Measurements from ENCODE around the gene FOXO6. TPM values are rescaled to one million over a fixed set of nuclear protein-coding genes. Genes with fewer than 3 reads are reported as not detected.
A peak's percentile ranks its signal among the peaks of the same experiment; 100 is the strongest.

FOXO6 gene
- total RNA-seq, 4 donors from 2014 or later: 0.44 to 4.4 (median 1.7) TPM

DNA sequence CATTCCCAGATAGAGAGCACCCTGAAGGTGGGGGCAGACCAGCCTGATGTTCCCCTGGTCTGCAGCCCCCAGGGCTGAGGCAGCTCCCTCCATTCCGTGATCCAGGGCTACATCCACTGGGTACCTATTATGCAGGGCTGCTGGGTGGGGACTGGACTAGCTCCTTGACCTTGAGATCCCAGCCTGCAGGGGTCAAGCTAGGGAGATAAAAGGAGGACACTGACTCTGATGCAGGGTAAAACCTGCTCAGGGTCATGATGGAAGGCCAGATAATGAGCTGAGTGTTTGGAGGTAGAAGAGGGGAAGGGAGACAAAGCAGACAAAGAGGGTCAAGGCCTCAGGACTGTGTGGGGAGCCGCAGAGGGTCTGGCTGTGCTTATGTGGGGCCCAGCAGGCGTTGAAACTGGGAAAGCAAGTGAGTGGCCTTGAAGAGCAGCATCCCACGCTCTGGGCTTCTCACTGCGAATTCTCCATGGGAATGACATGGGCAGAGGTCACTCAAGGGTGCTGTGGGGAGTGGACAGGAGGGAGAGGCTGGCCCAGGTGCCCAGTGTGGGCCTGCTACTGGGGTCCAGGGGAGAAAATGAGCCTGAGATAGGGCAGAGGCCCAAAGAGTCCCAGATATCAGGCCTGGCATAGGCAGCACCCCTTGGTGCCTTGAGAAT, 9.7 kb downstream of the FOXO6 start:
- H3K36me3 ChIP-seq: no peaks in the 10 kb centered on the region
- H3K9me3 ChIP-seq: no peaks in the 10 kb centered on the region
- no peak overlapping the region for H3K27ac ChIP-seq
- H3K27me3 ChIP-seq: peaks cover 0 to 12% of the 10 kb centered on the region in 2 donors
- no peak for DNase-seq (ENCODE audit: low spot score in 2 of 2)
- no peak for TF ChIP-seq EP300 (IDR thresholded peaks at IDR 0.05)
- no peak for TF ChIP-seq POLR2A (IDR thresholded peaks at IDR 0.05)
- TF ChIP-seq, protein P1, sequence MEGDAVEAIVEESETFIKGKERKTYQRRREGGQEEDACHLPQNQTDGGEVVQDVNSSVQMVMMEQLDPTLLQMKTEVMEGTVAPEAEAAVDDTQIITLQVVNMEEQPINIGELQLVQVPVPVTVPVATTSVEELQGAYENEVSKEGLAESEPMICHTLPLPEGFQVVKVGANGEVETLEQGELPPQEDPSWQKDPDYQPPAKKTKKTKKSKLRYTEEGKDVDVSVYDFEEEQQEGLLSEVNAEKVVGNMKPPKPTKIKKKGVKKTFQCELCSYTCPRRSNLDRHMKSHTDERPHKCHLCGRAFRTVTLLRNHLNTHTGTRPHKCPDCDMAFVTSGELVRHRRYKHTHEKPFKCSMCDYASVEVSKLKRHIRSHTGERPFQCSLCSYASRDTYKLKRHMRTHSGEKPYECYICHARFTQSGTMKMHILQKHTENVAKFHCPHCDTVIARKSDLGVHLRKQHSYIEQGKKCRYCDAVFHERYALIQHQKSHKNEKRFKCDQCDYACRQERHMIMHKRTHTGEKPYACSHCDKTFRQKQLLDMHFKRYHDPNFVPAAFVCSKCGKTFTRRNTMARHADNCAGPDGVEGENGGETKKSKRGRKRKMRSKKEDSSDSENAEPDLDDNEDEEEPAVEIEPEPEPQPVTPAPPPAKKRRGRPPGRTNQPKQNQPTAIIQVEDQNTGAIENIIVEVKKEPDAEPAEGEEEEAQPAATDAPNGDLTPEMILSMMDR (IDR thresholded peaks at IDR 0.05): no peak
- H3K4me3 ChIP-seq: no peak overlapping the region
- 81 to 84% methylated on average over 5 of the region's 5 CpGs for WGBS, 2 donors
- H3K4me1 ChIP-seq: peaks cover 0 to 37% (median 17%) of the 10 kb centered on the region in 4 donors

DNA sequence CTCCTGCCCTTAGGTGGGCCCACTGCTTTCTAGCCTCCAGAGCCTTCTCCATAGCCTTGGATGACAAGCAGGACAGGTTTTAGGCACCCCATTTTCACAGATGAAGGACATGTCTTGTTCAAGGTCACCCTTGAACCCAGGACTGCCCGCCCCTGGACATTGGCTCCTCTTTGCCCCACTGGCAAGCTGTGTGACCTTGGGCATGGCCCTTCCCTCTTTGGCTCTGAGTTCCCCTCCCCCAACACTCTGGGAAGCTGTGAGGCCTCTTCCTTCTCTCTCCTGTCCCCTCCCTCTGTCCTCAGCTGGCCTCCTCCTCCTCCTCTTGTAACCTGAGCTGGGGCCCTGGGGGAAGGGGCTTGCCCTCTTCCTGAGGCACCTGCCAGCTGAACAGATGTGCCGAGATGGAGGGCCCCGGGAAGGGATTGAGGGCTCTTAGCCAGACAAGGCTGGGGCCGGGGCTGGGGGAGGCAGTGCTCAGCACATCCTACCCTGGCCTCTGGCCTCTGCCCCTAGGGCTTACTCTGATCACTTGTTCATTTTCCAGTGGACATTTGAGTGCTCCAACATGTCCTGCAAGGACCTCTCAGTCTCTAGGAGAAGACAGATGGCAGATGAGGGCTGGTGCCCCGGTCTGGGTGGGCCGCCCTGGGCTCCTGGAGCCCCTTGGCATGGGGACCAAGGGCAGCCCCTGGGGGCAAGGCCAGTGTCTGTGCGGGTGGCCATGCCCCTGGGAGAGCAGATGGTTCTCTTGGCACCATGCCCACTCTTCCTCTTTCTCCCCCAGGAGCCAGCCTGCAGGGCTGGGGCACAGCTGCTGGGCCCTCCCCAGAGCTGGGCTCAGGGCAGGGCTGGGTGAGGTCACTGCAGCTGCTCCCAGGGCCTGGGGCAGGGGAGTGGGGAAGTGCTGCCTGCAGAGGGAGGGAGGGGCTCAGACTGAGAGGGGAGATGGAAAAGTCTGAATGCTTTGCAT, 10.7 kb downstream of the FOXO6 start:
- H3K27ac ChIP-seq: no peak overlapping the region
- peak in 1 of 2 donors; percentile 18 for DNase-seq (ENCODE audit: low spot score in 2 of 2)
- 30 to 36% methylated on average over 4 to 7 of the region's 7 CpGs for WGBS, 2 donors

DNA sequence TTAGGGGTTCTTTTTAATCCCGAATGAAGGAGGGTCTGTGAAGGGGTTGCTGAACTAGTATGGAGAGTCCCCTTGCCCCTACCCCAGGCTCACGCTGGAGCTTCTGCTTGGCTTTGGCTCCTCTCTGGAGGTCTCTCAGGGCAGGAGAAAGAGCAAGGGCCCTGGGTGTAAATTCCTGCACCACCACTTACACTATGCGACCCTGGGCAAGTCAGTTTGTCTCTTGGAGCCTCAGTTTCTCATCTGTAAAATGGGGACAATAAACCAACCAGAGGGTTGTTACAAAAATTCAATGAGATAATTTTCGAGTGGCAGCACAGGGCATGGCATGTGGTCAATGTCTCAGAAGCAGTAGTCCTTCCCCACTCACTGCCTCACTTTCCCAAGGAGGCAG, 11.4 kb downstream of the FOXO6 start:
- Histone ChIP-seq H3K27me3 (no peaks in the 10 kb centered on the region), H3K9me3 (no peaks in the 10 kb centered on the region), H3K36me3 (peaks cover 0 to 9% (median 0%) of the 10 kb centered on the region in 3 donors), H3K4me1 (peaks cover 0 to 24% (median 8%) of the 10 kb centered on the region in 4 donors), H3K27ac (no peak overlapping the region), H3K4me3 (no peak overlapping the region)
- 54 to 61% methylated on average over 4 of the region's 4 CpGs for WGBS, 2 donors
- DNase-seq (ENCODE audit: low spot score in 2 of 2): no peak
- TF ChIP-seq, protein P1 (IDR thresholded peaks at IDR 0.05): no peak
- TF ChIP-seq EP300 (IDR thresholded peaks at IDR 0.05): no peak
- TF ChIP-seq POLR2A (IDR thresholded peaks at IDR 0.05): no peak

More for the DNA sequence above, 10.7 kb downstream of the FOXO6 start:
- Histone ChIP-seq H3K36me3 (peaks cover 0 to 2% (median 0%) of the 10 kb centered on the region in 3 donors), H3K4me1 (peaks cover 0 to 27% (median 9%) of the 10 kb centered on the region in 4 donors), H3K4me3 (no peak overlapping the region), H3K9me3 (no peaks in the 10 kb centered on the region), H3K27me3 (peaks cover 0 to 5% of the 10 kb centered on the region in 2 donors)
- TF ChIP-seq, protein P1 (IDR thresholded peaks at IDR 0.05): no peak
- TF ChIP-seq POLR2A (IDR thresholded peaks at IDR 0.05) (no peak), EP300 (IDR thresholded peaks at IDR 0.05) (no peak)

DNA sequence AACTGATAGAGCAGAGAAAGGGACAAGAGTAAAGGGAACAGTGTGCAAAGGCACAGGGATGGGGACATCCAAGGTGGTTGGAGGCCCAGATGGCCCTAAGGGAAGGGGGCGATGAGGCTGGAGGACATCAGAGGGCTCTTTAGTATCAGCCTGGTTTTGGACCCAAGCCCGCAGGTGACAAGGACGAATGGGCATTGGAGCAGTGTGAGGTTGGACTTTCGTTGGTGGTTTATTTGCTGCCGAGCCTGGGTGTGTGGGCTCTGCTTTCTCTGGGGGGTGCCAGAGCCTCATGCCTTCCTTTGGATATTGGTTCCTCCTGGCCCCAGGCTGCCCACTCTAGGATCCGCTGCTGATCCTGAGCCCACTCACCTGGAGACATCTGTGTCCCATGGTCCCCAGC, 12.1 kb downstream of the FOXO6 start:
- Histone ChIP-seq H3K27me3 (no peaks in the 10 kb centered on the region), H3K9me3 (no peaks in the 10 kb centered on the region), H3K4me3 (no peak overlapping the region), H3K4me1 (peaks cover 0 to 24% (median 8%) of the 10 kb centered on the region in 4 donors), H3K36me3 (peaks cover 0 to 15% (median 0%) of the 10 kb centered on the region in 3 donors), H3K27ac (no peak overlapping the region)
- 84 to 89% methylated on average over 6 of the region's 6 CpGs for WGBS, 2 donors
- TF ChIP-seq, protein P1 (IDR thresholded peaks at IDR 0.05): no peak
- TF ChIP-seq EP300 (IDR thresholded peaks at IDR 0.05): no peak
- no peak for TF ChIP-seq POLR2A (IDR thresholded peaks at IDR 0.05)
- no peak for DNase-seq (ENCODE audit: low spot score in 2 of 2)

Measured in tibial nerve (tissue), 4 donors.